Mesothelial cell of epicardium (in vitro differentiated cells): ENCODE data around the gene CUX1. TPM values are rescaled to one million over a fixed set of nuclear protein-coding genes. Genes with fewer than 3 reads are reported as not detected.

Experiments used
- DNase-seq, 2 experiments: peaks; one replicate each; pipeline ENCODE4 v3.0.0; 2021; ENCODE audit warnings: low spot score in 2 of 2; ENCODE audit not compliant: unreplicated experiment in 2 of 2
- H3K27ac Mint-ChIP-seq: 2 replicates; pipeline ENCODE4 v1.8.0; 2021; ENCODE audit warnings: mixed read lengths
- H3K27me3 Mint-ChIP-seq: 2 replicates; pipeline ENCODE4 v1.8.0; 2021; ENCODE audit warnings: low read depth, mixed read lengths
- H3K36me3 Mint-ChIP-seq: 2 replicates; pipeline ENCODE4 v1.8.0; 2021; ENCODE audit warnings: mixed read lengths
- H3K4me1 Mint-ChIP-seq: 2 replicates; pipeline ENCODE4 v1.8.0; 2021; ENCODE audit warnings: mixed read lengths
- H3K4me3 Mint-ChIP-seq: 2 replicates; pipeline ENCODE4 v1.8.0; 2021; ENCODE audit warnings: mild to moderate bottlenecking, moderate library complexity, mixed read lengths
- H3K9me3 Mint-ChIP-seq: 2 replicates; pipeline ENCODE4 v1.8.0; 2021; ENCODE audit warnings: mixed read lengths
- CTCF ChIP-seq: fragments of 200-600 bp; sonication (generic); IDR thresholded peaks from one replicate; pipeline ENCODE4 v1.5.0; 2021; ENCODE audit warnings: antibody characterized with exemption; ENCODE audit not compliant: unreplicated experiment
- total RNA-seq: library from RNA; stranded (reverse); gene quantifications from 3 replicates; pipeline ENCODE4 v1.2.1, GENCODE V29; 2021

Gene CUX1
- total RNA-seq, 1 donor from 2014 or later: 158 TPM

DNA sequence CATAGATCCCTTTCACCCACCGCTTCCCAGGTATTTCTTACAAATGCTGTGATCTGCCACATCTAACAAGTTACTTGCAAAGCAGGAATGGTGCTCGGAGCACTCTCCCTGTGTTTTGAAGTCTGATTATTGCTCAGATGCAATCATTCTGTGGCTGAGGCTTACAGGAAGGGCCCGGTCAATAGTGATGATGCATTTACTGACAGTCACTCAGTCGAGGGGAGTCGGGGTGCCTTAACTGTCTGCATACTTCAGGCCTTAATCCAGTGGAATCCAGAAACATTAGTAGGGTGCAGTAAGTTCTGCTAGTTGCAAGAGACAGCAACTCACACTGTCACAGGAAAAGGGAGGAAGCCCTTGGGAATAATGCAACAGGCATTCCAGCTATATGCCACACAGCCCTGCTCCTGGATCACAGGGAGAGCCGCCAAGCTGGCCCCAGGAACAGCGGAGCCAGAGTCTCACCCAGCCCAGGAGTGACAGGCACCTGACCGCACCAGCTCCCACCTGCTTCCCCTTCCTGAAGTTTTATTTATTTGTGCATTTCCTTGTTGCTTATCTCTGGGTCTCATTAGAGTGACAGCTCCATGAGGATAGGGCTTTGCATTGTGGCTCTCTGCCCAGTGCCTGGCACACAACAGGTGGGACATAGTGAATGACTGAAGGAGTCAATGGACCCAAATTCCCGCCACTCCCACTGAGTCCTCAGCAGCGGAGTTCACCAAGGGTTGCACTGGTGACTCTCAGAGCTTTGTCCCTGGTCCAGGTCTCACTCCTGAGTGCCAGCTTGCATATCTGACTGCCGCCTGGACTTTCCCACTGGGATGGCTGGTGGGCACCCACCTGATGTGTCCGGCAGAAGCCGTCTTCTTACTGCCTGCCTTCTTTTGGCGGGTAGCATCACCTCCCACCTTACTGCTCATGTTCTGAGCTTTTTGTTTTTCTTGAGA, 256.8 kb downstream of the CUX1 start:
- peaks cover 6% of the 10 kb centered on the region for H3K4me1 Mint-ChIP-seq
- no peak for TF ChIP-seq CTCF
- peaks cover 6% of the 10 kb centered on the region for H3K9me3 Mint-ChIP-seq
- no peaks in the 10 kb centered on the region for H3K27me3 Mint-ChIP-seq
- peaks cover 41% of the 10 kb centered on the region for H3K36me3 Mint-ChIP-seq
- H3K4me3 Mint-ChIP-seq: no peak overlapping the region
- DNase-seq: no peak
- H3K27ac Mint-ChIP-seq: no peak overlapping the region

- no peak for TF ChIP-seq CTCF
- peaks cover 6% of the 10 kb centered on the region for H3K9me3 Mint-ChIP-seq
- no peak overlapping the region for H3K4me3 Mint-ChIP-seq
- H3K27ac Mint-ChIP-seq: no peak overlapping the region
- H3K4me1 Mint-ChIP-seq: peaks cover 15% of the 10 kb centered on the region
- no peak for DNase-seq
- H3K36me3 Mint-ChIP-seq: peaks cover 41% of the 10 kb centered on the region
- H3K27me3 Mint-ChIP-seq: no peaks in the 10 kb centered on the region
Observed at GRCh38 chr7:102075126-102075525, 257.7 kb downstream of the CUX1 start.

DNA sequence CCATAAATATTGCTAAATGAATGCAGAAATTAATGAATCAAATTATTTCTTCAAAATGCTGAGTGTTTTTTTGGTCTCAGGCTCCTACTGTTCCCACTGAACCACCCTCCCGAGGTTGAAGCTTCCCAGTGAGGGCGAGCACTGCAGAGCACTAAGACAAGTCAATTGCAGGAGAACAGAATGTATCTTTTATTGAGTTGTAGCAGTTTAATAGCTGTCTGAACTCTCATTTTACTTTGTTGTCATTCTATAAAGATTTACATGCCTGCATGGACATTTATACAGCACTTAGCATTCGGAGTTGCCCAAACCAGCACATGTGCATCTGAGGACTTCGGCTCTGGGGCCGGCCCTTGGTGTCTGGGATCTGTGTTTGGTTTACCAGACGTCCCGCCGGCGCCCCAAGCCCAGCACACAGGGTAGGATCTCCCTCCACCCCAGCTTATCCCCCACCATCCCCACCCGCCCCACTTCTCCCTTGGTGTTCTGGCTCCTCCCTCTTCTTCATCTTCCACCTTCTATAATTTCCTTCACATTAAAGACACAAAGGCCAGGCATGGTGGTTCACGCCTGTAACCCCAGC, 258.2 kb downstream of the CUX1 start:
- no peak overlapping the region for H3K4me3 Mint-ChIP-seq
- TF ChIP-seq CTCF: no peak
- no peak overlapping the region for H3K27ac Mint-ChIP-seq
- peaks cover 15% of the 10 kb centered on the region for H3K4me1 Mint-ChIP-seq
- H3K9me3 Mint-ChIP-seq: peaks cover 6% of the 10 kb centered on the region
- no peak for DNase-seq
- H3K36me3 Mint-ChIP-seq: peaks cover 36% of the 10 kb centered on the region
- H3K27me3 Mint-ChIP-seq: no peaks in the 10 kb centered on the region

- H3K27me3 Mint-ChIP-seq: no peaks in the 10 kb centered on the region
- H3K4me3 Mint-ChIP-seq: no peak overlapping the region
- no peak for TF ChIP-seq CTCF
- no peak for DNase-seq
- H3K27ac Mint-ChIP-seq: peak overlapping the region; percentile 52
- H3K9me3 Mint-ChIP-seq: no peaks in the 10 kb centered on the region
- H3K4me1 Mint-ChIP-seq: peaks cover 15% of the 10 kb centered on the region
- H3K36me3 Mint-ChIP-seq: peaks cover 37% of the 10 kb centered on the region
Observed at GRCh38 chr7:102077081-102077480, 259.7 kb downstream of the CUX1 start.

- peaks cover 15% of the 10 kb centered on the region for H3K4me1 Mint-ChIP-seq
- peak overlapping the region; percentile 78 for H3K27ac Mint-ChIP-seq
- no peak for TF ChIP-seq CTCF
- no peak overlapping the region for H3K4me3 Mint-ChIP-seq
- no peak for DNase-seq
- H3K9me3 Mint-ChIP-seq: peaks cover 4% of the 10 kb centered on the region
- H3K27me3 Mint-ChIP-seq: no peaks in the 10 kb centered on the region
- peaks cover 45% of the 10 kb centered on the region for H3K36me3 Mint-ChIP-seq
Observed at GRCh38 chr7:102079140-102080018, 262.0 kb downstream of the CUX1 start.
